PC-3 (cell line): ENCODE results near the gene SGCD.

Experiments used
- CTCF ChIP-seq: fragments of 300-600 bp; sonication (generic); conservative IDR thresholded peaks from 2 replicates; pipeline ENCODE4 v1.5.1; 2017; ENCODE audit warnings: antibody characterized with exemption, low read depth, mild to moderate bottlenecking, low read length
- EZH2 ChIP-seq: fragments of 300-600 bp; sonication (generic); IDR thresholded peaks from one replicate; pipeline ENCODE4 v1.6.1; 2017; ENCODE audit warnings: antibody characterized with exemption, mild to moderate bottlenecking, low read length; ENCODE audit not compliant: unreplicated experiment
- EZH2phosphoT487 ChIP-seq: fragments of 300-600 bp; sonication (generic); IDR thresholded peaks from 2 replicates; pipeline ENCODE4 v1.6.1; 2018; ENCODE audit warnings: mild to moderate bottlenecking, antibody characterized with exemption, low read length, borderline replicate concordance

- TF ChIP-seq CTCF (no peak), EZH2phosphoT487 (no peak), EZH2 (no peak)
Measured at GRCh38 chr5:156800929-156801328, 474.0 kb downstream of the SGCD start.
